ENCODE data around the gene LDHA. TPM values are rescaled to one million over a fixed set of nuclear protein-coding genes. Genes with fewer than 3 reads are reported as not detected.
A peak's percentile ranks its signal among the peaks of the same experiment; 100 is the strongest.

Gene LDHA
- total and polyA plus RNA-seq, 2 of the 13 experiments (the other 11 are each of a cell fraction or from before 2014, with no cell fraction given): 805 to 1,547 TPM

DNA sequence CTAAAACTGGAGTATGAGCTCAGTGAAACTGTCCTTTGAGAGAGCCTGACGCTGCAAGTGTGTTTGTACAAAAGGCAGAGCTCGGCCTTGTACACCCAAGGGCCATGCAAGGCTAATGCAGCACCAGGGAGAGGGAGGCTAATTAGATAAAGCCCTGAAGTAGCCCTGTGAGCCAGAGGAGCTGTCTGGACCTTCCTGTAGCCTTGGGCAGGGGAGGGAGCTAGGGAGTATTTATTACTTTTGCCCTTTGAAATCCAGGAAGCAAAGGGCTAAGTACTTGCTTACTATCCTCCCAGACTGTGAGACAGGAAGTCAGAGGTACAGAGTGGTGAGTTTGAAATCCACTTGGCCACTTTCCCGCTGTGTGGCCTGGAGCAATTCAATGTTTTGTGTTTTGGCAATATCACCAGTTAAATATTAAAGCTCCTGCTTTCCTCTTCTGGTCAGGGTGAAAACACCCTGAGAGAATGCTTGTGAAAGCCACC lies 10.2 kb upstream of the LDHA start:
- peak; percentile 80 for DNase-seq (ENCODE audit: low spot score)
- Histone ChIP-seq H3K4me2 (ENCODE audit: low read depth, low read length) (peak overlapping the region; percentile 96), H3K9me3 (ENCODE audit: low read length) (no peaks in the 10 kb centered on the region), H3K27me3 (ENCODE audit: control insufficient read depth in 1 of 2, insufficient read depth in 2 of 2, low read length in 2 of 2) (no peaks in the 10 kb centered on the region), H3K9ac (ENCODE audit: insufficient read depth, low read depth, low read length) (peak overlapping the region; percentile 63), H3K36me3 (replicated peaks in 1 of 2; ENCODE audit: control insufficient read depth in 1 of 2, insufficient read depth in 2 of 2, low read length in 2 of 2) (no peaks in the 10 kb centered on the region), H4K20me1 (ENCODE audit: insufficient read depth, low read length) (no peaks in the 10 kb centered on the region), H3K27ac (ENCODE audit: extremely low read length, insufficient read depth, low read length) (peak overlapping the region; percentile 82), H2AFZ (ENCODE audit: low read length) (peak overlapping the region; percentile 73), H3K79me2 (ENCODE audit: insufficient read depth, low read length) (no peaks in the 10 kb centered on the region), H3K4me3 (replicated peaks in 1 of 3; ENCODE audit: insufficient read depth in 1 of 3, low read depth in 2 of 3, low read length in 3 of 3) (peak overlapping the region; percentile 54 to 74 (median 58)), H3K4me1 (ENCODE audit: insufficient read depth, low read length) (peaks cover 62% of the 10 kb centered on the region)
- FAIRE-seq: peak; percentile 77
- peak; percentile 83 for ATAC-seq
- intact Hi-C loops (cut with micrococcal nuclease; ENCODE audit: unreplicated experiment) (loop anchor here (5.0 kb wide), 1 partner anchor 62 kb away; the partner anchor contains the start of genes GTF2H1 and HPS5), in situ Hi-C loops (cut with HindIII; ENCODE audit: extremely low pct_ligation_motif_present, low pct_unique_long_range_greater_than_20kb) (no loop called here)
- CTCF ChIA-PET (ENCODE audit: low intra/inter-chr PET ratio, low total read pairs): no interaction called here
- BruUV-seq (replicated peaks): TSS peak; percentile 70
- POLR2A ChIA-PET: interaction anchor here (0.9 to 5.5 kb wide), 12 partner anchors 10 to 250 kb away, joined by 3 to 298 read pairs (median 4); partner anchors contain the start of genes GTF2H1, HPS5, LDHA and SPTY2D1
- 0% methylated on average over 3 of the region's 3 CpGs for WGBS (ENCODE audit: low lambda C conversion rate)
- TF ChIP-seq, protein P1, sequence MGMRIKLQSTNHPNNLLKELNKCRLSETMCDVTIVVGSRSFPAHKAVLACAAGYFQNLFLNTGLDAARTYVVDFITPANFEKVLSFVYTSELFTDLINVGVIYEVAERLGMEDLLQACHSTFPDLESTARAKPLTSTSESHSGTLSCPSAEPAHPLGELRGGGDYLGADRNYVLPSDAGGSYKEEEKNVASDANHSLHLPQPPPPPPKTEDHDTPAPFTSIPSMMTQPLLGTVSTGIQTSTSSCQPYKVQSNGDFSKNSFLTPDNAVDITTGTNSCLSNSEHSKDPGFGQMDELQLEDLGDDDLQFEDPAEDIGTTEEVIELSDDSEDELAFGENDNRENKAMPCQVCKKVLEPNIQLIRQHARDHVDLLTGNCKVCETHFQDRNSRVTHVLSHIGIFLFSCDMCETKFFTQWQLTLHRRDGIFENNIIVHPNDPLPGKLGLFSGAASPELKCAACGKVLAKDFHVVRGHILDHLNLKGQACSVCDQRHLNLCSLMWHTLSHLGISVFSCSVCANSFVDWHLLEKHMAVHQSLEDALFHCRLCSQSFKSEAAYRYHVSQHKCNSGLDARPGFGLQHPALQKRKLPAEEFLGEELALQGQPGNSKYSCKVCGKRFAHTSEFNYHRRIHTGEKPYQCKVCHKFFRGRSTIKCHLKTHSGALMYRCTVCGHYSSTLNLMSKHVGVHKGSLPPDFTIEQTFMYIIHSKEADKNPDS (CRISPR knock-in tag; IDR thresholded peaks at IDR 0.05): peak; percentile 100
- TF ChIP-seq ZMYM4 (CRISPR knock-in tag; IDR thresholded peaks at IDR 0.05) (peak; percentile 60), SOX5 (CRISPR knock-in tag; IDR thresholded peaks at IDR 0.05; ENCODE audit: borderline replicate concordance) (peak; percentile 72; the same call in 1 of the 2 replicates), NONO (IDR thresholded peaks at IDR 0.05) (no peak), NONO (CRISPR knock-in tag; conservative IDR thresholded peaks at IDR 0.05) (no peak), ZMYM2 (CRISPR knock-in tag; IDR thresholded peaks at IDR 0.05) (peak; percentile 85), FLYWCH1 (CRISPR knock-in tag; IDR thresholded peaks at IDR 0.05) (no peak), GPN1 (CRISPR knock-in tag; IDR thresholded peaks at IDR 0.05; ENCODE audit: borderline replicate concordance) (no peak), MED1 (CRISPR knock-in tag; IDR thresholded peaks at IDR 0.05) (peak; percentile 80), ZNF432 (CRISPR knock-in tag; IDR thresholded peaks at IDR 0.05; ENCODE audit: borderline replicate concordance) (no peak), TCF7L2 (IDR thresholded peaks at IDR 0.05; ENCODE audit: low read depth, low read length) (no peak), PITX1 (CRISPR knock-in tag; IDR thresholded peaks at IDR 0.05) (0 out of 2 replicates have a peak, but pooled peaks have one; percentile 40), ZNF501 (CRISPR knock-in tag; IDR thresholded peaks at IDR 0.05) (peak; percentile 57; the same call in 1 of the 2 replicates), HNF4A (CRISPR knock-in tag; IDR thresholded peaks at IDR 0.05) (peak; percentile 76), PHF20 (CRISPR knock-in tag; IDR thresholded peaks at IDR 0.05) (0 out of 2 replicates have a peak, but pooled peaks have one; percentile 25), MAFF (IDR thresholded peaks at IDR 0.05; ENCODE audit: low read depth, low read length) (no peak), KDM6A (CRISPR knock-in tag; IDR thresholded peaks at IDR 0.05; ENCODE audit: low read depth) (no peak; the same call in 1 of the 2 replicates), IRX3 (CRISPR knock-in tag; IDR thresholded peaks at IDR 0.05; ENCODE audit: borderline replicate concordance, low read depth) (no peak)
- TF ChIP-seq, protein P2, sequence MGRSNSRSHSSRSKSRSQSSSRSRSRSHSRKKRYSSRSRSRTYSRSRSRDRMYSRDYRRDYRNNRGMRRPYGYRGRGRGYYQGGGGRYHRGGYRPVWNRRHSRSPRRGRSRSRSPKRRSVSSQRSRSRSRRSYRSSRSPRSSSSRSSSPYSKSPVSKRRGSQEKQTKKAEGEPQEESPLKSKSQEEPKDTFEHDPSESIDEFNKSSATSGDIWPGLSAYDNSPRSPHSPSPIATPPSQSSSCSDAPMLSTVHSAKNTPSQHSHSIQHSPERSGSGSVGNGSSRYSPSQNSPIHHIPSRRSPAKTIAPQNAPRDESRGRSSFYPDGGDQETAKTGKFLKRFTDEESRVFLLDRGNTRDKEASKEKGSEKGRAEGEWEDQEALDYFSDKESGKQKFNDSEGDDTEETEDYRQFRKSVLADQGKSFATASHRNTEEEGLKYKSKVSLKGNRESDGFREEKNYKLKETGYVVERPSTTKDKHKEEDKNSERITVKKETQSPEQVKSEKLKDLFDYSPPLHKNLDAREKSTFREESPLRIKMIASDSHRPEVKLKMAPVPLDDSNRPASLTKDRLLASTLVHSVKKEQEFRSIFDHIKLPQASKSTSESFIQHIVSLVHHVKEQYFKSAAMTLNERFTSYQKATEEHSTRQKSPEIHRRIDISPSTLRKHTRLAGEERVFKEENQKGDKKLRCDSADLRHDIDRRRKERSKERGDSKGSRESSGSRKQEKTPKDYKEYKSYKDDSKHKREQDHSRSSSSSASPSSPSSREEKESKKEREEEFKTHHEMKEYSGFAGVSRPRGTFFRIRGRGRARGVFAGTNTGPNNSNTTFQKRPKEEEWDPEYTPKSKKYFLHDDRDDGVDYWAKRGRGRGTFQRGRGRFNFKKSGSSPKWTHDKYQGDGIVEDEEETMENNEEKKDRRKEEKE (IDR thresholded peaks at IDR 0.05): no peak
- TF ChIP-seq, protein P3, sequence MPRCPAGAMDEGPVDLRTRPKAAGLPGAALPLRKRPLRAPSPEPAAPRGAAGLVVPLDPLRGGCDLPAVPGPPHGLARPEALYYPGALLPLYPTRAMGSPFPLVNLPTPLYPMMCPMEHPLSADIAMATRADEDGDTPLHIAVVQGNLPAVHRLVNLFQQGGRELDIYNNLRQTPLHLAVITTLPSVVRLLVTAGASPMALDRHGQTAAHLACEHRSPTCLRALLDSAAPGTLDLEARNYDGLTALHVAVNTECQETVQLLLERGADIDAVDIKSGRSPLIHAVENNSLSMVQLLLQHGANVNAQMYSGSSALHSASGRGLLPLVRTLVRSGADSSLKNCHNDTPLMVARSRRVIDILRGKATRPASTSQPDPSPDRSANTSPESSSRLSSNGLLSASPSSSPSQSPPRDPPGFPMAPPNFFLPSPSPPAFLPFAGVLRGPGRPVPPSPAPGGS (CRISPR knock-in tag; IDR thresholded peaks at IDR 0.05): no peak
